Activated CD8-positive, alpha-beta memory T cell treated with anti-CD3 and anti-CD28 coated beads, Interleukin-2, amount 50 U/mL, for 1 hour (primary cell): ENCODE measurements around the gene TNFRSF13B.
"Not testable (repeated sequence)": the region's sequence is repeated elsewhere in the genome, so short reads cannot be mapped to it uniquely, and the experiment has no call there.

ENCODE experiments used
- DNase-seq: peaks from one replicate; pipeline ENCODE4 v3.0.0-alpha.2; 2020; ENCODE audit errors: extremely low read depth

TNFRSF13B gene

DNA sequence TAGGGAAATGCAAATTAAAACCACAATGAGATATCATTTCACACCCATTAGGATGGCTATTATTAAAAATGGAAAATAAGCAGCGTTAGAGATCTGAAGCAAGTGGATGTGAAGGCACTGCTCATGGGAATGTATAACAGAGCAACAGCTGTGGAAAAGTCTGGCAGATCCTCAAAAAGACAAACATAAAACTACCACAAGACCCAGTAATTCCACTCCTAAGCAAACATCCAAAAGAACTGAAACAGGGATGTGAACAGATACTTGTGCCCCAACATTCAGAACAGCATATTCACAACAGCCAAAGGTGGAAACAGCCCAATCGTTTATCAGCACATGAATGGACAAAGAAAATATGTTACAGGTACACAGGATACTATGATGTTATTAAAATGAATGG, 10.9 kb downstream of the TNFRSF13B start:
- DNase-seq = not testable (repeated sequence)

DNA sequence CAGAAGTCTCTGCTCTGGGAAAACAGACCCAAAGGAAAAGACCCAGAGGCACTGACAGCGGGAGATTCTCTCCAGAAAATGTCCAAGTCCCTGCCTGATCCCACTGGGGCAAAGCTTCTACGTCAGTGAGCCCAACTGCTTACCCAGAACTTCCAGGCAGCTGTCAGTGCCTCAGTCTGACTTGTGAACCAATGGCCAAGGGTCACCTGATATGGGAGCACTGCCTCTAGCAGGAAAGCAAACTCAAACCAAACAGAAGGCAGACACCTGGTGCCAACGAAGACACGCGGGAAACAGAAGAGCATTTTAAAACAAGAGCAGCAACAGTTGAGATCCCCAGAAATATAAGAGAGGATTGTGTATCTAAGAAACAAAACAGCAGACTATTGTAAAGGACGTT, 16.9 kb downstream of the TNFRSF13B start:
- not testable (repeated sequence) for DNase-seq

DNA sequence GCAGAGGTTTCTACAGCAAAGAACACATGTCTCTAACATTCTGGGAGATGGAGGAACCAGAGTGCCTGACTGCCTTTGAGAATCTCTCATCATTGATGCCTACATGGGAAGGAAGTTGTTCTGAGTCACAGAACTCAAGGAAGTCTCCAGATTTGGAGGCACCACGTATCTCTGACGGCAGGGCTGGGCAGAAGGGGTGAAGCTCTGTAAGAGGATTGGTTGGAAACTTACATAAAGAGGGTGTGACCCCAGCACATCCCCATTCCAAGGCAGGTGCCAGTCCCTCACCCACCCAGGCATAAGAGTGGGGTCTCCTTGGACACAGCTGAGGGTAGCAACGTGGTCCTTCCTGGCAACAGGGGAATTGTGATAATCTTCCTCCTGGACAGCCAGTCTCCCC, 17.4 kb downstream of the TNFRSF13B start:
- no peak for DNase-seq

DNA sequence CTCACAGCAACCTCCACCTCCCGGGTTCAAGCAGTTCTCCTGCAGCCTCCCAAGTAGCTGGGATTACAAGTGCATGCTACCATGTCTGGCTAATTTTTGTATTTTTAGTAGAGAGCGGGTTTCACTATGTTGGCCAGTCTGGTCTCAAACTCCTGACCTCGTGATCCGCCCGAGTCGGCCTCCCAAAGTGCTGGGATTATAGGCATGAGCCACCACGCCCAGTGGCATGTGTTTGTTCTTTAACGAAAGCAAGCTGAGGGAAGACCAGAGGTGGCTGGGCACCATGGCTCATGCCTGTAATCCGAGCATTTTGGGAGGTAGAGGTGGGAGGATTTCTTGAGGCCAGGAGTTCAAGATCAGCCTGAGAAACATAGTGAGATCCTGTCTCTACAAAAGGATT, 18.1 kb downstream of the TNFRSF13B start:
- no peak for DNase-seq

DNA sequence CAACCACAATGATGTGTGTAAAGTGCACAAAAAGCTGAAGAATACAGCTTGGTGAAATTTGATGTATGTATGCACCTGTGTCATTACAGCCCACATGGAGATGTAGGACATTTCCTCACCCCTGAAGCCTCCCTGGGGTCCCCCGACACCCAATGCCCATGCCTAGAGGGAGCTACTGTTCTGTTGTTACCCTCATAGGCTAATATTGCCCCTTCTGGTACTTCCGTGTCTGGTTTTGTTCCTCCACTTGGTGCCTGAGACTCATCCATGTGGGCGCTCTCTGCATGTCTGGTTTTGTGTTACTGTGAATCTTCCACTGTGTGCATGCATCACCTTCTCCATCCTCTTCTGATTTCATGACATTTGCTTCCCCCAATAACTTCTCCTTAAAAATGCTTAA, 18.6 kb downstream of the TNFRSF13B start:
- no peak for DNase-seq

DNA sequence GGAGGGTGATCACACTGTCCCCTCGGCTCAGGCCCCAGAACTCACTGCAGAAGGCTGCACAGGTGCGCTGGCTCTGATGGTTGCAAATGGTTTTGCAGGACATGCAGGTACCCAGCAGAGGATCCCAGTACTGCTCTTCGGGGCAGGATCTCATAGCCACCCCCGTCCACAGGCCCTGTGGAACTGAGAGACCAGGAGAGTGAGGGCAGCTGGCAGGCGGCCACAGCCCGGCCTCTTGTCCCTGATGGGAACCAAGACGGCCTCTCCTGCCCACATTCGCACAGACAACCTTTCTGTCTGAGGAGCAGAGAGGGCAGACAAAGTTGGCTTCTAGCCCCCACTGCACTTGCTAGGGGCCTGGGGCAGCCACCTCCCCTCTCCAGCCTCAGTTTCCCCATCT, 19.5 kb downstream of the TNFRSF13B start:
- DNase-seq = no peak

DNA sequence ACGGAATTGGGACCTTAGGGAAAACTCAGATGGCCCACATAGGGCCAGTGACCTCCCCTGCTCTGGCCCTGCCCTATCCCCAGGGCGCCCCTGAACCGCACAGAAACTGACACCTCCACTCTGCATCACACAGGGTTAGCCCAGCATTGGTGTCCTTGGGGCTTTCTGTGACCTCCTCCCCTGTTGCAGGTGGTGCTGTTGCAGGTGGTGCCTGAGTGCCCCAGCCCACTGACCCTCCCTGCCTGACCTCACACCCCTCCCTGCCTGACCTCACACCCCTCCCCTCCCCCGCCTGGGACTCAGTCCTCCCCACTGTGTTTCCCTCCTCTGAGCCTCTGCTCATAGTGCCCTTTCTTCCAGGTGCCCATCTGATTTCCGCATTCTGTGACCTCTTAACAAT, 21.4 kb downstream of the TNFRSF13B start:
- no peak for DNase-seq

DNA sequence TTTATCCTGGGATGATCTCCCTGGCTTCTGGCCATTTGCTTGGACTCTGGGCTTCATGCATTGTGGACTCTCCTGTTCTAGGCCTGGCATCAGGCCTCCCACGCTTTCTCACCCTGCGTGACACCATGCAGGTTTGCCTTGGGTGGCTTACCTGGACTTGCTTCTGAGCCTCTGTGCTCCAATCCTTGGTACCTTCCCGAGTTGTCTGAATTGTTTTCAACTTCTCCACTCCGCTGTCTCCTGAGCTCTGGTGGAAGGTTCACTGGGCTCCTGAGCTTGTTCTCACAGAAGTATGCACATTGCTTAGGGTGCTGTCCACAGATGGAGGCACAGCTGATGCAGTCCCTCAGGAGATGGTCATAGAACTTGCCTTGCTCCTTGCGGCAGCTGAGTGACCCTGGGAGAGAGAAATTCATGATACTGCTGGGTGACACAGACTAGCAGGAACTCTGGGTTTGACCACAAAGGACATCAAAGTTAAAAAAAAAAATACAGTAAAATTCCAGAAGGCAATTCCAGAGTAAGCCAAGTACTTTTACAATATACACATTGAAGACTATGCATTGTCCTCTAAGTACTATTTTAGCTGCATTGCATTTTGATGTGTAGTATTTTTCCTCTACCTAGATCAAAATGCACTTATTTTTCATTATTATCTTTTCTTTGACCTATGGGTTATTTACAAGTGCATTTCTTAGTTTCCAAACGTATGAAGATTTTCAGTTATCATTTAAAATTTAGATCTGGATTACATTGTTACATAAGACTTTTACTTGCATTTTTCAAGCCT, 23.1 kb downstream of the TNFRSF13B start:
- no peak for DNase-seq

DNA sequence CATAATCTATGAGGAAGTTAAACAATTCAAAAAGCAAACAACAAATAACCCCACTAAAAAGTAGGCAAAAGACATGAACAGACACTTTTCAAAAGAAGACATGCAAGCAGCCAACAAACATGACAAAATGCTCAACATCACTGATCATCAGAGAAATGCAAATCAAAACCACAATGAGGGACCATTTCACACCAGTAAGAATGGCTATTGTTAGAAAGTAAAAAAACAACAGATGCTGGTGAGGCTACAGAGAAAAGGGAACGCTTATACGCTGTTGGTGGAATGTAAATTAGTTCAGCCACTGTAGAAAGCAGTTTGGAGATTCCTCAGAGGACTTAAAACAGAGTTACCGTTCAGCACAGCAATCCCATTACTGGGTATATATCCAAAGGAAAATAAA, 24.4 kb downstream of the TNFRSF13B start:
- no peak for DNase-seq

DNA sequence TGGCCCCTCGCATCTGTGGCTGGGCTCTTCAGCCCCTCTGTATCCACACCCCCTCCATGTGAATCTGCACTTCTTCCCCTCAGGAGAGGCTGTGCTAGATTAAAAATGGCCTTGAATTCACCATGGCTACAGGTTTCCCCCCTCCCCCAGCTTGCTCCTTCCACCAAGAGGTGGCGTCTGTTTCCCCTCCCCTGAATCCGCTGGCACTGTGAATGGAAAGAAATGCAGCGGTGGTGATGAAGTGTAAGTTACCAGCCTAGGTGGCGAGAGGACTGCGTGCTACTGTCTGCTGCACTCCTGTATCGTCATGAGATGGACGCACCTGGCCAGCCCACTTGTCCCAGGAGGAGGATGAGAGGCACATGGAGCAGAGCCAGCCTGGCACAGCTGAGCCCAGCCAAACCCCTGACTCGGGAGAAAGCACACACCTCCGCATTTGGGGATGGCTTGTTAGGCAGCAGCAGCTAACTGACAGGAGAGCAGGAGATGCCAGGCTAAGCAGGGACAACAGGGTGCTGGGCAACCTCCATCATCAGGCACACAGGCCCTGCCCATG, 26.2 kb downstream of the TNFRSF13B start:
- no peak for DNase-seq

DNA sequence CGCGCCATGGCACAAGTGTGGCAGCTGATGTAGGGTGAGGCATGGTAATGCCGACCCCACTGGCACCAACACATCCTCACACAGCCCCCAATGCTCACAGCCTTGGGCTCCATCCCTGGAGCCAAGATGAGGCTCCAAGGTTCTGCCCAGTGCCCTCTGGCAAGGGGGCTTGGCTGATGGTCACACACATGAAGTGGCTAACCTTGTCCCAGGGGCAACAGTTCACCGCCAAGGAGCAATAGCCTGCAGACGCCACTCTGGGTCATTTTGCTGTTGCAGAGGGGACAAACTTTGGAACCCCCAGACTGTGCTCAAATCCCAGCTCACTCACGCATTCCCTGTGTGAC, 26.8 kb downstream of the TNFRSF13B start:
- DNase-seq = no peak

DNA sequence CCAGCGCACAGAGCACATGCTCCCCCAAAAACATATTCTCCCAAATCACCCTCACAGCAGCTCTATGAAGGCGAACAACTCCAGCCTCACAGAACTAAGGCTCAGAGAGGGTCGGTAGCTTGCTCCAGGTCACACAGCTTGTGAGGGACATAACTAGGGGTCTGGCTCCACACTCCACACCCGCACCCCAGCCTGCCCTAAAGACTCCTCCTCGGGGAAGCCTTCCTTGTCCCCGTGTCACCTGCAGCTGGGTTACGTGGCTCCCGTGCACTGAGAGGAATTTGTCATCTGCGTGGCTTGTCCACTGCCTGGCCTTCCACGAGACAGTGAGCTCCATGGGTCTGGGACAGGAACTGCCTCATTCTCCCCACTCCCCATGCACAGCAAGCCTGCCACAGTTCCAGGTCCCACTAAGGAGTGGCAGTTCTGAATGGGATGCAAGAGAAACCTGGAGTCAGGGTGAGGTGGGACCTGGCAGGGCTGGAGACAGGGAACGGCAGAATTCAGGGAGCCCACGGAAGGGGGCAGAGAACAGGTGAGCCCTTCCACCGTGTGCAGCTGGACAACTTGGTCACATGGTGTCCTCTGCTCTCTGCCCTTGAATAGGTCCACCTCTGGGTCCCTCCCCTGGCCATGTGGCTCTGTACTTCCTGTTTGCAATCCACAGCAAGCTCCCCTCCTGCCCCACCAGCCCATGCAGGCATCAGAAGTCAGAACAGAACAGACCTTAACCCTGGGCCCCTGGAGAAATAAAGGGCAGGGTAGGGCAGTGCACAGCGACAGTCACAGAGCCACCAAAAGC, 27.4 kb downstream of the TNFRSF13B start:
- no peak for DNase-seq

DNA sequence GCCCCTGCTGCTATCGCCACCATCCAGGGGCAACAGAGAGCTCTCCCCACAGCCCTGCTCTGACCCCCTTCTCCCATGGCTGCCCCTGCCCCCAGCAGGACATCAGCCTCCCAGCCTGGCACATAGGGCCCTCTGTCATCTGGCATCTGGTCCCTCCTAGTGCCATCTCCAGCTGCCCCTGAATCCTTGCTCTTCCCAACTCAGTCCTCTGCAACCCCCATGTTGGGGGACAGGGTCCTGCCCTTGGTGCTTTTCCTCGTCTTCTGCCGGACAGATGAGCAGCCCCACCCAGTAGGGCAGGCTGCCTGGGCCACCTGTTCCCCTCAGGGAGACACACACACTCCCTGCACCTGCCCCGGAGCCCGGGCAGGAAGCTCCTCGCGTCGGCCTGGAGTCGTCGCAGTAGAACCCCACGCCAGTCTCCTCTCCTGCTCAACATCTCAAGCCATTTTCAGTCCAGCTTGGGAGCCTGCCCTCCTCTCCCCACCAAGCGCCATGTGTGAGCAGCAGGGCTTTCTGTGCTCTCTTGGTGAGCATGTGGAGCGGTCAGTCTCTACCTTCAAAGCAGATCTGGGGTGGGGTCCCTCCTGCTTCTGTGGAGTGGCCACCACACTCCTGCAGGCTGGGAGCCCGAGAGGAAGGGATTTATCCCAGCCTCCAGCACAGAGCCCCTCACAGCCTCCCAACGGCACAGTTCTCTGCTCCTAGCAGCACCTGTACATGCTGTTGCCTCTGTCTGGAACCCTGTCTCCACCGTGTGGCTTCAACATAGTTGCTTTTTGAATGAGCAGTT, 28.2 kb downstream of the TNFRSF13B start:
- no peak for DNase-seq

DNA sequence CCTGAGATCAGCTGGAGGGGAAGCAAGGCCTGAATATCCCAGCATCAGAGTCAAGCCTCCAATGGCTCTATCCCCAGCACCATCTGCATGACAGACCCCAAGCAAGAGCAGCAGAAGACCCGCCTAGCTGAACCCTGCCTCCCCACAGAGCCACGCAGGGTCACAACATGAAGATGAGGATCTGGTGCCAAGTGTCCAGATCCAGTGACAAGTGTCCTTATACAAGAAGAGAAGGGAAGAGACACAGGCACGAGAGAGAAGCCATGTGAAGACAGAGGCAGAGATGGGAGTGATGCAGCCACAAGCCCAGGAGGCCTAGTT, 28.9 kb downstream of the TNFRSF13B start:
- no peak for DNase-seq

DNA sequence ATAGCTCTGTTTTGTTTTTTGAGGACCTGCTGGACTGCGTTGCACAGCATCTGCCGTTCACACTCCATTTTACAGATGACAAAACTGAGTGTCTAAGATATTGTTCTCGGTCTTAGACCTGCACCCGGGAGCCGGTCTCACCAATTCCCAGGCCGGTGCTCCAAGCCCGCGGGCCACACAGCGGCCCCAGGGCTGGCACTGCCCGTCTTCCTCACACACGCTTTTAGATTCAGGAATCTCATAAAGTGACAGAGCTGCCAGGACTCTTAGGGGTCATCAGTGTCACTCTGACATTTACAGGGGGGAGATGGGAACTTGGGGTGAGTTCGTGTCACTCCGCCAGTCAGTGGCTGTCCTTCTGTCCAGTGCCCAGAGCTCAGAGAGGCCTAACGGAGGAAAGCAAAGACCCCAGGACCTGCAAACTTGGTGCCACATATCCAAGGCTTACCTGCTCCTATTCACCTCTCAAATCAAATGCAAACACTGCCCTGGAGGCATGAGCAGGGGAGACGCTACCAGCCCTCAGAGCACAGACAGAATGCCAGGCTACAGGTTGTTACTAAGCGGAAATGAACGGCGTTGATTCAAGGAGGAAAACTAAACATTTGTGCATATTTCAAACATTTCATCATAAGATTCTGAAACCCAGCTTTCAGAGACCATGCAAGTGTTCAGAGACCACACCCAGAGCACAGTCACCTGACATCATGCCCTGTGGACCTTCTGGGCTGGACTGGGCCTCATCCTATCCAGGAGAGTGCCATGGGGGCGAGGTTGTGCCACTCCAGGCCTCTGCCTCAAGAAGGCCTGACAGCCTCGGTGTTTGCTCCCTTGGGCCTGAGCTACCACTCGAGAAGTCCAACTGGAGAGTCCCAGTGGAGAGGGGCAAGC, 29.5 kb downstream of the TNFRSF13B start:
- DNase-seq = no peak

DNA sequence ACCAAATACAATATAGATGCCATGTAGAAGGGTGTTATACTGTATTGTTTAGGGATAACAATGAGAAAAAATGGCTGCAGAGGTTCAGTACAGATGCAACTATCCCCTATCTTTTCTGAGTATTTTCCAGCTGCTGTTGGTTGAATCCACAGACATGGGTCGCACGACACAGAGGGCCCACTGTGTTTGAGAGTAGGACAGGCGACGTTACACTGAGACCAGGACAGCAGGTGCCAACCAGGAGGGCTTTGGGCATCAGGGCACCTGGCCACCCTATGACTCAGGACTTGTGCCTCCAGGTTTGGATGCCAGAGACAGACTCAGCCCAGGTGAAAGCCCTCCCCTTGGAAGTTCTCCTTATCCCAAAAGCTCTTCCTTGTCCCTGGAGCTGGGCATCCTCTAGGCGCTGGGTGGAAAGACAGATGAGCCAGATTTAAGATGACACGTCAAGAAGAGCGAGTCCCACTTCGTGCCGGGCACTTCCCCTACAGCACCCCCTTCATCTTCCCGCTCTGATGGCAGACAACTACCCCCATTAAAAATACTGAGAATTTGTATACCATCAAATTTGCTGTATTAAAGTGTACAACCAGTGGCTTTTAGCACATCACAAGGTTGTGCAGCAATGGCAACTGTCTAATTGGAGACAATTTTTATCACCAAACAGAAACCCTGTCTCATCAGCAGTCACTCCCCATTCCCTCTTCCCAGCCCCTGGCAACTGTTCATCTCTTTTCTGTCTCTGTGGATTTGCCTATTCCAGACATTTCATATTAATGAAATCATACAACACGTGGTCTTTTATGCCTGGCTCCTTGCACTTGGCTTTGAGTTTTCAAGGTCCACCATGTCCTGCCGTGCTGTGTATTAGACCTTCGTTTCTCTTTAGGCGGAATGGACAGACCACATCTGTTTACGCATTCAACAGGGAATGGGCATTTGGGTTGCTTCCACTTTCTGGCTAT, 30.6 kb downstream of the TNFRSF13B start:
- no peak for DNase-seq

DNA sequence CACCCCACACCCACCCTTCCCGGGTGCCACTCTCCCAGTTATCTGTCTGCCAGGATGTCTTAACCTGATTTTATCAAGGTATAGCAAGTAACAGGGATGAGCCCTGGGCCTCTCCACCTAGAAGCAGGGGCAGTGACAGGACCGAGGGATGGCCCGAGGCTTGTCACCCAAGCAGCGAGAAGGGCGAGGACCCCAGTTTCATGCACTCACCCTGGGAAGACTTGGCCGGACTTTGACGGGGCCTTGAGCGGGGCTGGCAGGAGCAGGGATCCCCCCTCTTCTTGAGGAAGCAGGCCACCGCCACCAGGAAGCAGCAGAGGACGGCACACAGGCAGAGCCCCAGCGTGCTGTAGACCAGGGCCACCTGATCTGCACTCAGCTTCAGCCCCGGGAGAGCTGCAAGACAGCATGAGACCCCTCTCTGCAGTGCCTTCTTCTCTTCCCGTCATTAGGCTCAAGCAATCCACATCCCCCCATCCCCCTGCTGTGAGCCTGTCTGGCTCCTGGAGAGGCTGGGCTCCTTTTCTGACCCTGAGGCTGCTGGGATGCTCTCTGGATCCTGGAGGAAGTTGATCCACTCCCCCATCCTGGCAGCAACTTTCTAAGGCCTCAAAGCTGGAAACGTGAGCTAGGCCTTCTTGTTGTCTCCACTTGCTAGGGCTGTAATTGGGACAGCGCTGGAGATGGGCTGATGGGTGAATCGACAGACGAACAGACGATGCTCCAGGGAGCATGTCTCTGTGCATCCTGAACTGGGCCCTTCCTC, 31.6 kb downstream of the TNFRSF13B start:
- no peak for DNase-seq

DNA sequence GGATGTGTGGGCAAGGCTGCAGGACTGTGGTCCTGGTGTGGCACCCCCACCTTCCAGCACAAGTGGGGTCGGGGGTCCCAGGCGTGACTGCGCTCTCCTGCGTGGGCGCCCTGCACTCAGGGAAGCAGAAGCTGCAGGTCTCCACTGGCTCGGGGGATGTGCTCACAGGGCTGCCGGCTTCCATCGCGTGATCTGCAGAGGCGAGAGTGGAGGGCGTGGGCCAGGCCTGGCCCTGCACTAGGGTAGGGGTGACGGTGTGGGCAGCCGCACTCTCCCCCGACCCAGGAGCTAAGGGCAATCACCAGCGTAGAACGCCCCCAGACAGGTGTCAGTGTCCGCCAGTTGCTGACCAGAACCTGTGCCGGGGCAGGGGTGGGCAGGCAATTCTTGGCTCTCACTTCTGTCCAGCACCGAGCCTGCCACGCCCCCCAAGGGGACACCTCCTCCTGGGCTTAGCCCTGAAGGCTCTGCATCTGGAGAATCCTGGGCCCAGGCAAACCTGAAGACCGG, 32.3 kb downstream of the TNFRSF13B start:
- no peak for DNase-seq

DNA sequence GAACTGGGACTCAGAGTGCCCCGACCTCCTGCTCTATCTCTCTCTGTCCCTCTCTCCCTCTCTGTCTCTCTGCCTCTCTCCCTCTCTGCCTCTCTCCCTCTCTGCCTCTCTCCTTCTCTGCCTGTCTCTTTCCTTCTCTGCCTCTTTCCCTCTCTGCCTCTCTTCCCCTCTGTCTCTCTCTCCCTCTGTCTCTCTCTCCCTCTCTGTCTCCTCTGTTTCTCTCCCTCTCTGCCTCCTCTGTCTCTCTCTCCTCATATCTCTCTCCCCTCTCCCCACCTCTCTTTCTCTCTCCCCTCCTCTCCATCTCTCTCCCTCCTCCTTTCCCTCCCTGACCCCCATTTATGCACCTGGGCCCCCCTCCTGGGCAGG, 32.7 kb downstream of the TNFRSF13B start:
- no peak for DNase-seq
